HepG2 (cell line): ENCODE results near the gene C20orf96. TPM values are rescaled to one million over a fixed set of nuclear protein-coding genes. Genes with fewer than 3 reads are reported as not detected.

Experiments
- ATAC-seq: fragments of 200-7000 bp; cut with Tn5 transposase; 3 replicates; pipeline ENCODE4 v1.9.1; 2020; ENCODE audit warnings: mild to moderate bottlenecking, moderate library complexity
- BruUV-seq: library from RNA; stranded (reverse); fragments of 400-500 nt; replicated peaks from 2 replicates; lab custom pipeline; 2021; lab: Mats Ljungman, UMichigan
- CTCF ChIA-PET: fragments of 300-600 bp; formaldehyde crosslinking; extraction: SDS; loops from one replicate; lab custom pipeline; 2021; ENCODE audit warnings: low total read pairs, inconsistent platforms, low intra/inter-chr PET ratio; lab: Yijun Ruan, JAX
- POLR2A ChIA-PET: fragments of 350-600 bp; sonication (Branson Sonifier 250); formaldehyde crosslinking; loops from one replicate; lab custom pipeline; 2020; ENCODE audit warnings: antibody characterized with exemption, inconsistent platforms; lab: Yijun Ruan, JAX
- DNase-seq: peaks from one replicate; pipeline ENCODE4 v3.0.0-alpha.2; 2015; ENCODE audit warnings: low spot score
- FAIRE-seq: peaks from 3 replicates; lab custom pipeline; 2011; peaks lifted over from hg19 to GRCh38; lab: Jason Lieb, UNC
- H2AFZ ChIP-seq: one replicate; pipeline ENCODE4 v1.6.1; 2011; ENCODE audit warnings: low read length, inconsistent platforms
- H3K27ac ChIP-seq: fragments of 300-600 bp; 3 replicates; pipeline ENCODE4 v1.8.0; 2011; ENCODE audit warnings: mixed run types, mild to moderate bottlenecking, mixed read lengths, low read length, inconsistent platforms; ENCODE audit not compliant: insufficient read depth; ENCODE audit errors: extremely low read length
- H3K27me3 ChIP-seq, 2 experiments: fragments of 200-600 bp in 1 of 2; 2 replicates in 1 of 2; 3 replicates in 1 of 2; pipeline versions ENCODE4 v1.6.0 to v1.8.0; 2011; ENCODE audit warnings: low read length in 2 of 2, mild to moderate bottlenecking in 2 of 2, moderate library complexity in 2 of 2, inconsistent platforms in 1 of 2; ENCODE audit not compliant: insufficient read depth in 2 of 2, control insufficient read depth in 1 of 2
- H3K36me3 ChIP-seq, 2 experiments: fragments of 200-600 bp in 1 of 2; replicated peaks in 1 of 2; 2 replicates in 1 of 2; 3 replicates in 1 of 2; pipeline versions ENCODE4 v1.5.1 to v1.8.0; 2011; ENCODE audit warnings: low read length in 2 of 2, inconsistent platforms in 1 of 2; ENCODE audit not compliant: insufficient read depth in 2 of 2, control insufficient read depth in 1 of 2
- H3K4me1 ChIP-seq: 2 replicates; pipeline ENCODE4 v1.5.1; 2012; ENCODE audit warnings: low read length, inconsistent platforms; ENCODE audit not compliant: insufficient read depth
- H3K4me2 ChIP-seq: 2 replicates; pipeline ENCODE4 v1.6.0; 2011; ENCODE audit warnings: low read depth, low read length, inconsistent platforms
- H3K4me3 ChIP-seq, 3 experiments: fragments of 200-600 bp in 1 of 3; sonication (generic), shearing (Covaris generic) in 1 of 3; replicated peaks in 1 of 3; 2 replicates each; pipeline ENCODE4 v1.5.1; 2011 to 2016; ENCODE audit warnings: low read length in 3 of 3, inconsistent platforms in 2 of 3, low read depth in 2 of 3, mild to moderate bottlenecking in 2 of 3, control low read depth in 1 of 3, mixed read lengths in 1 of 3; ENCODE audit not compliant: insufficient read depth in 1 of 3
- H3K79me2 ChIP-seq: one replicate; pipeline ENCODE4 v1.6.1; 2011; ENCODE audit warnings: low read length, inconsistent platforms; ENCODE audit not compliant: insufficient read depth
- H3K9ac ChIP-seq: 2 replicates; pipeline ENCODE4 v1.6.0; 2011; ENCODE audit warnings: mild to moderate bottlenecking, low read depth, low read length, inconsistent platforms; ENCODE audit not compliant: insufficient read depth
- H3K9me3 ChIP-seq: 2 replicates; pipeline ENCODE4 v1.5.1; 2012; ENCODE audit warnings: mild to moderate bottlenecking, low read length
- H4K20me1 ChIP-seq: 2 replicates; pipeline ENCODE4 v1.6.0; 2011; ENCODE audit warnings: inconsistent platforms, mild to moderate bottlenecking, low read length, moderate library complexity; ENCODE audit not compliant: insufficient read depth
- ADNP ChIP-seq: sonication (generic); formaldehyde crosslinking; IDR thresholded peaks from 2 replicates; pipeline ENCODE4 v1.4.0; 2020; ENCODE audit warnings: missing genetic modification reagents
- ATRX ChIP-seq: sonication (generic); formaldehyde crosslinking; IDR thresholded peaks from 2 replicates; pipeline ENCODE4 v1.4.0; 2020; ENCODE audit warnings: missing genetic modification reagents, borderline replicate concordance
- CERS6 ChIP-seq: sonication (generic); formaldehyde crosslinking; IDR thresholded peaks from 2 replicates; pipeline ENCODE4 v1.5.0; 2020; ENCODE audit warnings: missing genetic modification reagents
- CHCHD3 ChIP-seq: sonication (generic); formaldehyde crosslinking; IDR thresholded peaks from 2 replicates; pipeline ENCODE4 v1.8.0; 2022; ENCODE audit warnings: mild to moderate bottlenecking, missing genetic modification reagents, moderate library complexity
- DDIT3 ChIP-seq: sonication (generic); formaldehyde crosslinking; IDR thresholded peaks from 2 replicates; pipeline ENCODE4 v1.4.0; 2020; ENCODE audit warnings: mild to moderate bottlenecking, missing genetic modification reagents
- KDM6A ChIP-seq: IDR thresholded peaks from 2 replicates; pipeline ENCODE4 v1.6.1; 2016; ENCODE audit warnings: low read depth
- MLXIP ChIP-seq: sonication (generic); formaldehyde crosslinking; IDR thresholded peaks from 2 replicates; pipeline ENCODE4 v1.9.0; 2021; ENCODE audit warnings: missing genetic modification reagents, borderline replicate concordance
- MXI1 ChIP-seq: IDR thresholded peaks from 3 replicates; pipeline ENCODE4 v1.6.1; 2012; ENCODE audit warnings: low read depth, low read length, inconsistent platforms, borderline replicate concordance
- PHF20 ChIP-seq: sonication (generic); formaldehyde crosslinking; IDR thresholded peaks from 2 replicates; pipeline ENCODE4 v1.5.0; 2020; ENCODE audit warnings: mild to moderate bottlenecking, missing genetic modification reagents
- PHF5A ChIP-seq: IDR thresholded peaks from one replicate; pipeline ENCODE4 v1.6.1; 2018; ENCODE audit warnings: low read depth, missing genetic modification reagents; ENCODE audit not compliant: unreplicated experiment
- POGZ ChIP-seq: sonication (generic); formaldehyde crosslinking; IDR thresholded peaks from 2 replicates; pipeline ENCODE4 v1.4.0; 2020; ENCODE audit warnings: mild to moderate bottlenecking, missing genetic modification reagents
- TEAD3 ChIP-seq: optimal IDR thresholded peaks from 2 replicates; pipeline ENCODE3; 2016; ENCODE audit warnings: borderline replicate concordance
- ZFP36L1 ChIP-seq: sonication (generic); formaldehyde crosslinking; IDR thresholded peaks from 2 replicates; pipeline ENCODE4 v1.8.0; 2022; ENCODE audit warnings: mild to moderate bottlenecking, missing genetic modification reagents, moderate library complexity
- ZNF121 ChIP-seq: sonication (generic); formaldehyde crosslinking; IDR thresholded peaks from 2 replicates; pipeline ENCODE4 v1.5.0; 2020; ENCODE audit warnings: mild to moderate bottlenecking, missing genetic modification reagents
- ZNF230 ChIP-seq: sonication (generic); formaldehyde crosslinking; IDR thresholded peaks from 2 replicates; pipeline ENCODE4 v1.4.0; 2020; ENCODE audit warnings: mild to moderate bottlenecking, missing genetic modification reagents
- ZNF235 ChIP-seq: sonication (generic); formaldehyde crosslinking; IDR thresholded peaks from 2 replicates; pipeline ENCODE4 v1.8.1; 2023; ENCODE audit warnings: mild to moderate bottlenecking, missing genetic modification reagents, borderline replicate concordance
- ZNF260 ChIP-seq: sonication (generic); formaldehyde crosslinking; IDR thresholded peaks from 2 replicates; pipeline ENCODE4 v1.4.0; 2020; ENCODE audit warnings: missing genetic modification reagents, low read depth, mild to moderate bottlenecking, borderline replicate concordance
- ZNF263 ChIP-seq: sonication (generic); formaldehyde crosslinking; IDR thresholded peaks from 2 replicates; pipeline ENCODE4 v1.4.0; 2020; ENCODE audit warnings: missing genetic modification reagents
- ZSCAN30 ChIP-seq: sonication (generic); formaldehyde crosslinking; IDR thresholded peaks from 2 replicates; pipeline ENCODE4 v1.5.0; 2020; ENCODE audit warnings: mild to moderate bottlenecking, missing genetic modification reagents
- WGBS: methylation state at CpG from one replicate; pipeline ENCODE4 v1.1.6; 2017; ENCODE audit warnings: low lambda C conversion rate; 5-methylcytosine and 5-hydroxymethylcytosine counted together
- in situ Hi-C: cut with HindIII; loops from 2 replicates; pipeline ENCODE4 v1.10.0; 2017; ENCODE audit warnings: low pct_unique_long_range_greater_than_20kb; ENCODE audit not compliant: extremely low pct_ligation_motif_present
- intact Hi-C: fragments of 100-400 bp; cut with micrococcal nuclease; formaldehyde crosslinking; loops from one replicate; pipeline ENCODE4 v1.10.0; 2022; ENCODE audit not compliant: unreplicated experiment
- polyA plus RNA-seq, 8 experiments: library from polyadenylated mRNA; depleted of rRNA in 3 of 8; stranded (reverse) in 7 of 8; unstranded in 1 of 8; fragments of >200 nt; fragmentation: Illumina TruSeq in 4 of 8; extraction: Trizol in 4 of 8; gene quantifications; 2 replicates each; pipeline versions ENCODE4 v1.2.1 to v1.2.3, GENCODE V29; 2011 to 2016; ENCODE audit warnings: low read depth in 4 of 8, missing spikeins in 1 of 8, mixed read lengths in 1 of 8; ENCODE audit not compliant: insufficient read depth in 1 of 8
- total RNA-seq, 5 experiments: library from RNA; depleted of rRNA; stranded (reverse); fragments of >200 nt; fragmentation: Illumina TruSeq; extraction: Trizol; gene quantifications; 2 replicates each; pipeline ENCODE4 v1.2.3, GENCODE V29; 2016; ENCODE audit warnings: low read depth in 1 of 5
- TF ChIP-seq, protein P1 (sequence below): sonication (generic); formaldehyde crosslinking; IDR thresholded peaks from 2 replicates; pipeline ENCODE4 v1.9.0; 2021; ENCODE audit warnings: missing genetic modification reagents, mild to moderate bottlenecking, borderline replicate concordance

Gene C20orf96
- total and polyA plus RNA-seq, 2 of the 13 experiments (the other 11 are each of a cell fraction or from before 2014, with no cell fraction given), result 3.8 to 20.6 TPM

DNA sequence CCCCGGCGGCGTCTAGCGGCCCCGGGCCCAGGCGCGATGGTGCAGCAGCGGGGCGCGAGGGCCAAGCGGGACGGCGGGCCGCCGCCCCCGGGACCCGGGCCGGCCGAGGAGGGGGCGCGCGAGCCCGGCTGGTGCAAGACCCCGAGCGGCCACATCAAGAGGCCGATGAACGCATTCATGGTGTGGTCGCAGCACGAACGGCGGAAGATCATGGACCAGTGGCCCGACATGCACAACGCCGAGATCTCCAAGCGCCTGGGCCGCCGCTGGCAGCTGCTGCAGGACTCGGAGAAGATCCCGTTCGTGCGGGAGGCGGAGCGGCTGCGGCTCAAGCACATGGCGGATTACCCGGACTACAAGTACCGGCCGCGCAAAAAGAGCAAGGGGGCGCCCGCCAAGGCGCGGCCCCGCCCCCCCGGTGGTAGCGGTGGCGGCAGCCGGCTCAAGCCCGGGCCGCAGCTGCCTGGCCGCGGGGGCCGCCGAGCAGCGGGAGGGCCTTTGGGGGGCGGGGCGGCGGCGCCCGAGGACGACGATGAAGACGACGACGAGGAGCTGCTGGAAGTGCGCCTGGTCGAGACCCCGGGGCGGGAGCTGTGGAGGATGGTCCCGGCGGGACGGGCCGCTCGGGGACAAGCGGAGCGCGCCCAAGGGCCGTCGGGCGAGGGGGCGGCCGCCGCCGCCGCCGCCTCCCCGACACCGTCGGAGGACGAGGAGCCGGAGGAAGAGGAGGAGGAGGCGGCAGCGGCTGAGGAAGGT, 35.5 kb upstream of the C20orf96 start:
- ATAC-seq, result no peak
- peaks cover 37% of the 10 kb centered on the region for H4K20me1 ChIP-seq
- in situ Hi-C loops, result no loop called here
- ChIA-PET CTCF (no interaction called here), POLR2A (interaction anchor here (0.9 to 5.6 kb wide), 10 partner anchors 11 to 81 kb away, joined by 3 to 107 read pairs (median 6); partner anchors contain the start of genes NRSN2, TRIB3 and ZCCHC3)
- peak; percentile 63 for DNase-seq
- H2AFZ ChIP-seq, result no peak overlapping the region
- peak overlapping the region; percentile 94 for H3K27ac ChIP-seq
- H3K36me3 ChIP-seq, result peaks cover 4 to 9% of the 10 kb centered on the region in 2 experiments; a peak in 2 of 5 replicates
- no TSS peak for BruUV-seq
- H3K79me2 ChIP-seq, result peaks cover 29% of the 10 kb centered on the region
- intact Hi-C loops, result loop anchor here (1.0 kb wide), 1 partner anchor 29 kb away; the partner anchor contains the start of gene ZCCHC3
- H3K4me3 ChIP-seq, result peak overlapping the region; percentile 62 to 96 (median 93)
- peak overlapping the region; percentile 94 for H3K9ac ChIP-seq
- under 1% methylated on average over 73 of the region's 103 CpGs for WGBS
- peak overlapping the region; percentile 90 for H3K4me2 ChIP-seq
- no peak for FAIRE-seq
- H3K27me3 ChIP-seq, result no peaks in the 10 kb centered on the region; a peak in 1 of 5 replicates
- H3K9me3 ChIP-seq, result no peaks in the 10 kb centered on the region
- H3K4me1 ChIP-seq, result peaks cover 46% of the 10 kb centered on the region
- peak; percentile 4; the same call in 1 of the 2 replicates for TF ChIP-seq CHCHD3 (CRISPR knock-in tag)
- TF ChIP-seq PHF5A (CRISPR knock-in tag), result no peak
- no peak for TF ChIP-seq ZNF121 (CRISPR knock-in tag)
- 0 out of 2 replicates have a peak, but pooled peaks have one; percentile 13 for TF ChIP-seq ZNF263
- no peak for TF ChIP-seq ZNF230
- TF ChIP-seq POGZ (CRISPR knock-in tag), result peak; percentile 25; the same call in 1 of the 2 replicates
- TF ChIP-seq CERS6 (CRISPR knock-in tag), result no peak
- TF ChIP-seq, protein P1, sequence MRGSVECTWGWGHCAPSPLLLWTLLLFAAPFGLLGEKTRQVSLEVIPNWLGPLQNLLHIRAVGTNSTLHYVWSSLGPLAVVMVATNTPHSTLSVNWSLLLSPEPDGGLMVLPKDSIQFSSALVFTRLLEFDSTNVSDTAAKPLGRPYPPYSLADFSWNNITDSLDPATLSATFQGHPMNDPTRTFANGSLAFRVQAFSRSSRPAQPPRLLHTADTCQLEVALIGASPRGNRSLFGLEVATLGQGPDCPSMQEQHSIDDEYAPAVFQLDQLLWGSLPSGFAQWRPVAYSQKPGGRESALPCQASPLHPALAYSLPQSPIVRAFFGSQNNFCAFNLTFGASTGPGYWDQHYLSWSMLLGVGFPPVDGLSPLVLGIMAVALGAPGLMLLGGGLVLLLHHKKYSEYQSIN (CRISPR knock-in tag), result no peak
- TF ChIP-seq ZNF235, result peak; percentile 98
- TF ChIP-seq MXI1, result peak; percentile 40; the same call in 2 of the 3 replicates
- TF ChIP-seq PHF20, result peak; percentile 15
- TF ChIP-seq DDIT3 (CRISPR knock-in tag), result no peak
- no peak for TF ChIP-seq TEAD3
- no peak for TF ChIP-seq ZNF260 (CRISPR knock-in tag)
- no peak for TF ChIP-seq KDM6A (CRISPR knock-in tag)
- TF ChIP-seq ADNP (CRISPR knock-in tag), result no peak
- no peak for TF ChIP-seq ATRX (CRISPR knock-in tag)
- no peak for TF ChIP-seq ZFP36L1
- TF ChIP-seq MLXIP, result no peak
- TF ChIP-seq ZSCAN30, result no peak
